Gastrocnemius medialis (tissue), 4 donors: ENCODE data around the gene LRRN3.

Experiments
- POLR2A ChIP-seq, 2 donors: fragments of 450-650 bp; IDR thresholded peaks; one replicate each; pipeline ENCODE4 v1.6.1; 2017; ENCODE audit warnings: antibody characterized with exemption in 2 of 2, mild to moderate bottlenecking in 2 of 2, moderate library complexity in 2 of 2
- TF ChIP-seq, protein P1 (sequence below), 5 experiments: fragments of 450-650 bp in 3 of 5; fragments of 200-600 bp in 2 of 5; sonication (generic) in 2 of 5; IDR thresholded peaks in 4 of 5; conservative IDR thresholded peaks in 1 of 5; 1 replicate in 4 of 5; 2 replicates in 1 of 5; pipeline ENCODE4 v1.5.1; 2016 to 2019; ENCODE audit warnings: antibody characterized with exemption in 5 of 5, mild to moderate bottlenecking in 3 of 5, moderate library complexity in 3 of 5

DNA sequence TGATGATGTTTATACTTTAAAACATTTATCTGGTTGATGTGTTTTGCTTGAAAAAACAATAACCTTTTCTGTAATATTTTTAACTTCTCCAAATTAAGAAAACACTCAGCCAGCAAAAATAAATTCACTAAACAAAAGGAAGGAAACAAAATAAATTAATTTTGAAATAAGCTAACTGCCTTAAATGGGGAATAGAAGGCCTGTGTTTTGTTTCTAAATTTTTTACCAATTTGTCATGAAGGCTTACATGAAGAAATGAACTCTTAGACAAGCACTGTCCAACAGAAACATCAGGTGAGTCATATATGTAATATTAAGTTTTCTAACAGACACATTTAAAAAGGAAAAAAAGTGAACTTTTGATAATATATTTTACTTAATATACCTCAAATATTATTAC, 68.5 kb downstream of the LRRN3 start:
- TF ChIP-seq, protein P1, sequence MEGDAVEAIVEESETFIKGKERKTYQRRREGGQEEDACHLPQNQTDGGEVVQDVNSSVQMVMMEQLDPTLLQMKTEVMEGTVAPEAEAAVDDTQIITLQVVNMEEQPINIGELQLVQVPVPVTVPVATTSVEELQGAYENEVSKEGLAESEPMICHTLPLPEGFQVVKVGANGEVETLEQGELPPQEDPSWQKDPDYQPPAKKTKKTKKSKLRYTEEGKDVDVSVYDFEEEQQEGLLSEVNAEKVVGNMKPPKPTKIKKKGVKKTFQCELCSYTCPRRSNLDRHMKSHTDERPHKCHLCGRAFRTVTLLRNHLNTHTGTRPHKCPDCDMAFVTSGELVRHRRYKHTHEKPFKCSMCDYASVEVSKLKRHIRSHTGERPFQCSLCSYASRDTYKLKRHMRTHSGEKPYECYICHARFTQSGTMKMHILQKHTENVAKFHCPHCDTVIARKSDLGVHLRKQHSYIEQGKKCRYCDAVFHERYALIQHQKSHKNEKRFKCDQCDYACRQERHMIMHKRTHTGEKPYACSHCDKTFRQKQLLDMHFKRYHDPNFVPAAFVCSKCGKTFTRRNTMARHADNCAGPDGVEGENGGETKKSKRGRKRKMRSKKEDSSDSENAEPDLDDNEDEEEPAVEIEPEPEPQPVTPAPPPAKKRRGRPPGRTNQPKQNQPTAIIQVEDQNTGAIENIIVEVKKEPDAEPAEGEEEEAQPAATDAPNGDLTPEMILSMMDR (IDR thresholded peaks at IDR 0.05 in 4 of 5, conservative IDR thresholded peaks at IDR 0.05 in 1 of 5), result no peak
- TF ChIP-seq POLR2A (IDR thresholded peaks at IDR 0.05), result no peak
